Activated CD4-positive, alpha-beta T cell treated with anti-CD3 and anti-CD28 coated beads, Interleukin-10, Interleukin-2, amounts not matched to agents 100 ng/mL and 50 ng/mL, durations not matched to agents 16 hours and 8 hours (primary cell): Measurements from ENCODE around the gene PTPRN2.

Experiments used
- DNase-seq: peaks from one replicate; pipeline ENCODE4 v3.0.0-alpha.2; 2020

Gene PTPRN2

DNA sequence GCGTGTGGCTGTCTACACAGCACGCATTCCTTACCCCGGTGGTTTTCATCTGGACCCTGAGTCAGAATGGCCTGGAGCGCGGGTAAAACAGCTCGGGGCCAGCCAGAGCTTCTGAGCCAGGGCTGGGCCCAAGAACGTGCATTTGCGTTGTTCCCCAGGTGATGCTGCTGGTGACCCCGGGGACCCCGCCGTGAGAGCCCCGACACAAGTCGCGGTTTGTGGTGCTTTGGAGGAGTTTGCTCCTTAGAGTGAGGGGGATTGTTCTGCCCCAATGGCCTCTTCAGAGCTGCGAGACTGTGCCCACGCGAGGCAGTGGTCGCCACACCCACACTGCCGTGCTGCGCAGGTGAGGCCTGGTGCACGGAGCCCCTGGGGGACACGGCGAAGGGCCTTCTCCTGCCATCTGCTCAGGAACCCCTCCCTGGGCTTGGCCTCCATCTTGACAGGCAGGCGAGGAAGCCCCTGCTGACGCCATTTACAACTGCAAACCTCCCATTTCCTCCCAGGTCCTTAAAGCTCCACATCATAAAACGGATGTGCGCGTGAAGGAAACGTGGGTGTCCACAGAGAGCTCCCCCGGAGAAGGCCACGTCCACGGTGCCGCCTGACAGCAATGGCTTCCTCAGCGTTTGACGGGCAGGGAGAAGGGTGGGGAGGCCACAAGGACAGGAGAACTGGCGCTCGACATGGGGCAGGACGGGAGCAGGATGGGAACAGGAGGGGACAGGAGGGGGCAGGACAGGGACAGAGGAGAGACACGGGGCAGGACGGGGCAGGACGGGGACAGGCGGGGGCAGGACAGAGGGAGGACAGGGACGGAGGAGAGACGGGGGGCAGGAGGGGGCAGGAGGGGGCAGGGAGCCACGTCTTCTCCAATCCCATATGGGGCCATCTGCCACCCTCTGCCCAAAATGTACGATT, 773.6 kb downstream of the PTPRN2 start:
- DNase-seq: no peak

DNA sequence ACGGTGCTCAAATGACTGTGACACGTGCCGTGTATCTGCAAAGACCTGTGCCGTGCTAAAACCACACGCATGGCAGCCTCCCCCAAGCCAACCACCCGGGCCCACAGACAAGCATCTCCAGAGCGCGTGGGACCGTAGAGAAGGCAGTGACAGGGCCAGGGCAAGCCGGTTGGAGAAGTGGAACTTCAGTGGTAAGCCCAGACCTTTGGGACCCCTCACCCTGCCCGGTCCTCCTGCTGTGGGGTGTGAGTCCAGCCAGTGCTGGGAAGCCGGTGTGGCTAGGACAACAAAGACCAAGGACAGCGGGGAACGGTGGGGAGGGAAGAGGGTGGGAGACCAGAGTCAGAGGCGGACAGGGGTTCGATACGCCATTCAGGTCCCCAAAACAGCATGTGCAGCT, 774.6 kb downstream of the PTPRN2 start:
- no peak for DNase-seq

DNA sequence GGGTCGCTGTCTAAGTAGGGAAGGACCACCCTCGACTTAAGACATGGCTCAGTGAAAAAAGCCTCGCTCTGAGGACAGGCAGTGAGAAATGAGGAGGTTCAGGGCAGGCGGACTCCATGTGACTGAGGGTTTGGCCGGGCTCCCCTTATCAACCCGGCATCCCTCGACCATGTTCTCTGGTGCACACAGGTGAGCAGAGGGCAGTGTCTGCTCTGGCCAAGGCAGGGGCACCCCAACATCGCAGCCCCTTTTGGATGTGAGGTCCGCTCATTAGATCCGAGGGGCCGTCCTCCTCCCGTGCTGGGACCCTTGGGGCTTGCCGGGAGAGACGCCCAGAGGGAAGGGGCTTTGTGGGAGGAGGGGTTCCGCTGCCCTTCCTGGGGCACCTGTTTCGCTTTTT, 775.7 kb downstream of the PTPRN2 start:
- DNase-seq: no peak

DNA sequence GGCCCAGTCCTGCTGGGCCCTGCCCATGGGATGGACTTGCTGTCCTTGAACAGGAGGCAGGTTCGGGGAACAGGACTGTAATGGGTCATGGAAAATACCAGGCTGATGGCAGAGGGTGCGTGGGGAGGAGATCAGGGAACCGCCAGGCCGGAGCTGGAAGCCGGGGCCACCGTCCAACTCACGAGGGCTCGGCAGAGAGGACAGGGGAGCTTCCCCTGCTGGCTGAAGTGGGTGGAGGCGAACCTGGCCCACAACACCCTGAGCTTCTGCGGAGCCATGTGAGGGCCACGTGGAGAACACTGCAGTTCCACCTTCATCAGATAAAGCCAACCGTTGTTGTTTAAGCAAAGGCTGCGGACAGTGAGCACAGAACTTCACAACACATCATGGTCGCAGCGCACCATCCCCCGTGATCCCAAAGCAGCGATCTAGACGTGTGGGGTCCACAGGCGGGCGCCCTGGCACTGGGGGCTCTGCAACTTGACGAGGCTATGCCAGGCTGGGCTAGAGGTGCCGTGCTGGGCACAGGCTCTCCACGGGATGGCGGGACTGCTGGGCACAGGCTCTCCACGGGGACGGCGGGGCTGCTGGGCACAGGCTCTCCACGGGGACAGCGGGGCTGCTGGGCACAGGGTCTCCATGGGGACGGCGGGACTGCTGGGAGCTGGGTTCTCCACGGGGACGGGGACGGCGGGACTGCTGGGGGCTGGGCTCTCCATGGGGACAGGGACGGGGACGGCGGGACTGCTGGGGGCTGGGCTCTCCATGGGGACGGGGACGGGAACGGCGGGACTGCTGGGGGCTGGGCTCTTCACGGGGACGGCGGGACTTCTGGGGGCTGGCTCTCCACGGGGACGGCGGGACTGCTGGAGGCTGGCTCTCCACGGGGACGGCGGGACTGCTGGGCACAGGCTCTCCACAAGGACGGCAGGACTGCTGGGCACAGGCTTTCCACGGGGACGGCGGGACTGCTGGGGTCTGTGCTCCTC, 777.5 kb downstream of the PTPRN2 start:
- DNase-seq: no peak

DNA sequence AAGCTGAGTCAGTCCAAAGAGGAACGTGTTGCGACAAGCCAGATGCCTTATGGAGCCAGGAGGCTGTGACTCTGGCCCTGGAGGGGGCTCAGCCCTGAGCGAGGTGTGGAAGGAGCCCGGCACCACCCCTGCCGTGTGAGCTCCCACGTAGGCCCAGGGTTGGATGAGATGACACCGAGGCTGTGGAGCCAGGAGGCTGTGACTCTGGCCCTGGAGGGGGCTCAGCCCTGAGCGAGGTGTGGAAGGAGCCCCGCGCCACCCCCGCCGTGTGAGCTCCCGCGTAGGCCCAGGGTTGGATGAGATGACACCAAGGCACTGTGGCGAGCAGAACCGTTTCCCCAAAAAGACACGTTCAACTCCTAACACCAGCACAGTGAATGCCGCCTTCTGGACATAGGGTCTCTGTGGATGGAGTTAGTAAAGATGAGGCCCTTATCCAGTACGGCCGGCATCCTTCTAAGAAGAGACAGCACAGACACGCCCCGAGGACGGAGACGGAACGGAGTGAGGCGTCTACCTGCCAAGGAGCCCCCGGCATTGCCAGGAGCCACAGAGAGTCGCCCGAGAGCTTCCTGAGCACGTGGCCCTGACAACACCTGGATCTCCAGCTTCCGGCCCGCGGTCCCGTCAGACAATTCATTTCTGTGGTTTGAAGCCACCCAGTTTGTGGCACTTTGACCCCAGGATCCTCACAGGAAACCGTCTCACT, 778.3 kb downstream of the PTPRN2 start:
- no peak for DNase-seq

DNA sequence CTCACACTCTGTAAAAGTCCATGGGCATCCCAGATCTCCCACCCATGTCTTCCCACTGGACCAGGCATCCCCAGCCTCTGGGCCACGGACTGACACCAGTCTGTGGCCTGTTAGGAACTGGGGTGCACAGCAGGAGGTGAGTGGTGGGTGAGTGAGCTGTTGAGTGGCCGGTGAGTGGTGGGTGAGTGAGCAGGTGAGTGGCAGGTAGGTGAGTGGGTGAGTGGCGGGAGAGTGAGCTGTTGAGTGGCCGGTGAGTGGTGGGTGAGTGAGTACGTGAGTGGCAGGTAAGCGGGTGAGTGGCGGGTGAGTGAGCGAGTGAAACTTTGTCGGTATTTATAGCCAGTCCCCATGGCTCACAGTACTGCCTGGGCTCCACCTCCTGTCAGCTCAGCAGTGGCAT, 779.6 kb downstream of the PTPRN2 start:
- DNase-seq: no peak

DNA sequence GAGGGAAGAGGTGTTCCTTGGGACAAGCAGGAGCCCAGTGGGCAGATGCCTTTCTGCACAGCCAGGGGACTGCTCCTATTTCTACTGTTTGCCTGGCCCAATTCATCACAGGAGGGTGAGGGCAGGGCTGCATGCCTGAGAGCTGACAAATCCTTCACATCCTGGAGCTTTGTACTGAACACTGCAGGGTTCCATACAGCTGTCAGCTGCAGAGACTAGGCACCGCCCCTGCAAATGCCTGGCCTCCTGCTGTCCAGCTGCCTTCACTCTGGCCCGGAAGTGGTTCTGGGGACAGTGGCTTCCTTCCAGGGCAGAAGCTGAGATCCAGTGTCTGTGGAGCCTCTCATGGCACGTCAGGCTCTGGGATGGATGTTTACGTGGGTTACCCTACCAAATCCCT, 780.1 kb downstream of the PTPRN2 start:
- no peak for DNase-seq

DNA sequence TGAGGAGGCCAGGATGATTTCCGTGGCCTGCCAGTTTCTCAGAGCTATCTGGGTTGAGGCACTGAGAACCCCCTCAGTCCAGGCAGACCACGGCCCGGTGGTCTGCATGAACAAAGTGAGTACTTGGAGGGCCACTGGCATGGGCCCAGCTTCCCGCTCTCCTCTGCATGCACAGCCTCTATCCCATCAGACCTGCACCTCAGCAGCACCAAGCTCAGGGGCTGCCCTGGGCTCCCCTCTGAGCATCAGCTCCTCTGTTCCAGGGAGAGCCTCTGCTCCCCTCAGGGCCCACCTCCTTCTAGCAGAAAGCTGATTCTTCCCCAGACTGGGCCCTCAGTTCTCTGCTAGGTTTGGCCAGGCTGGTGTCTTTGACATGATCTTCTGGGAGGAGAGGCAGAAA, 780.9 kb downstream of the PTPRN2 start:
- DNase-seq: no peak

DNA sequence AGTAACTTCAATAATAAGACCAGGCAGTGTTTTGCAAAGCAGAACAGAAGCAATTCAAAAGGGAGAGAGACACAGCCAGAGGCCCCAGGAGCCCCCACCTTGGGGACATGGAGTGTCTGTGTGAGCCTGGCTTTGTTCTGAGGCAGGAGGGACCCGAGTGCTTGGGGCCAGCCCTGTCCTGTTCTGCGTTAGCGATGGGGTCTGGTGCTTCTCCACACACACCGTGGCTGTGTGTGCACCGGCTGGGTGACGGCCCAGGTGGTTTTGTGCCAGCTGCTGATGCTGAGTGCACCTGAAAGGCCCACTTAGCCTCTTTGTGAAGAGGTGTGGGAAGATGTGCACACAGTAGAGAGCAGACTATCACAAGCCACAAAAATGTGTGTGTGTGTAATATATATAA, 781.9 kb downstream of the PTPRN2 start:
- no peak for DNase-seq

DNA sequence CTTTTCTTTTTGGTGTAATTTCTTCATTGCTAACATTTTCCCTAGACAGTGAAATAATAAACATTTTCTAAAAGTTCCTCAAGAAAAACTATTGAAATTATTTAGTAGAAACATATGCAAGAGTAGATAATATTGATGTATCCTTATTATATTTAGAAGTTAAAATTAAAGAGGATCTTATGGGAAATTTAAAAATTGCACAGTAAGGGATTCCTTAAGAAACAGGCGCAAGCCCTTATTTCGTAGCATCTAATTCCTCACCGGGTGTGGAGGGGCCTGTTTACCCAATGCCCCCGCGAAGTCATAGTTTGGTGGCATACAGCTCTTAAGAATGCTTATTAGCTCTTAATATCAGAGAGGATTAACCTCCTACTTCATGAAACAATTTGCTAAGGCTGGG, 783.7 kb downstream of the PTPRN2 start:
- no peak for DNase-seq

DNA sequence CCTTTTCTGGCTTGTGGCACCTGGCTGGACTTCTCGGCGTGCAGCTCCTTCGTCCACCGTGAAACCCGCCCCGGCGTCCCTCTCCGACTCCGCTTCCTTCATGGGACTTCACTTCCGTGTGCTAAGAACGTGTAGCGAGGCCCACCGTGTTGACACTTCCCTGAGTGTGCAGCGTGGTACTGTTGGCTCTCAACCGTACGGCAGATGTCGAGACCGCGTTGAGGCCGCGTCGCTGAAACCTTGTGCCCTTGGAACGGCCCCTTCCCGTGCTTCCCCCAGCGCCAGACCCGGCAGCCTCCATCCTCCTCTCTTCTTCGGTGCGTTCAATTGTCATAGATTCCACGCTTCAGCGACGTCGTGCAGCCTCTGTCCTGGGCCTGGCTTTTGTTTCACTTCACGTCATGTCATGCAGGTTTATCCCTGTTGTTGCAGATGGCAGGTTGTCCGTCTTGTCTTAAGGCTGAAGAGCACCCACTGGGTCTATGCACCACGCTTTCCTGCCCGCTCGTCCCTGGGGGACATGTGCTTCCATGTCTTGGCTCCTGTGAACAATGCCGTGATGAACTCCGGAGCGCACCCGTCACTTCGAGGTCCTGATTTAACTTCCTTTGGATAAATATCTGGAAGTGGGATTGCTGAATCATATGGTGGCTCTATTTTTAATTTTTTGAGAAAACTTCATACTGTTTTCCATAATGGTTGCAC, 785.5 kb downstream of the PTPRN2 start:
- no peak for DNase-seq

DNA sequence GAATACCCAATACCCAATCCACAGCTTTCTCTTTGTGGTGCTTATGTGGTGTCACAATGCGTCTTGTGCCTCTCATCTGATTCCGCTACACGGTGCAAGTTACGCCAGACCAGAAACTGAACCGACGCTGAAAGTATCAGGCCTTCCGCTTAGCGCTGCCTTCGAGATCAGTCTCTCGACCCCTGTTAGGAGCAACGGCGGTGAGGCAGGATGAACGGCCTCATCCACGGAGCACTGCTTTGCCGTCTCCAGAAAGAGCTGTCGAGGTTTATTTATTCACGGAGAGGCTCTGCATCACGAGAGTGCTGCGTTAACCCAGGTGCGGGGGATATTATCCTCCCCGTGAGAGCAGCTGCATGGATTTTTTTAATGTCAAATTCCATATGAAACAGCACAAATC, 786.5 kb downstream of the PTPRN2 start:
- DNase-seq: no peak

DNA sequence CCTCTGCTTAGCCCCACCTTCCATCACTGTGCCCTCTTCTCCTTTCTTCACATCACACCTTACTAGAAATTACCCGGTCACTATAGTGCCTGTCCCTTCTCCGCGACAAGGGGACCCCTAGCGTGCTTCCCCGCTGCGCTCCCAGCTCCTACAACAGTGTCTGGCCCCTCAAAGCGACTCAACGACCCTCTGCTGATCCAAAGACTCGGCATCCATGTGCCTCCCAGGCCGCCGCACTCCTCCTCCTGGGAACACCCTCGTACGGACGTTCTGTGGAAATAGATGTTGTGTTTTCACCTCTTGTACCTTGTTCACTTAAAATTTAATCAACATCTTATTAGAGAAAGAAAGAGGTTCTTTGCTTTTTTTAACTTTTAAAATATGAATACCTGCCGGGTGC, 787.3 kb downstream of the PTPRN2 start:
- DNase-seq: no peak

DNA sequence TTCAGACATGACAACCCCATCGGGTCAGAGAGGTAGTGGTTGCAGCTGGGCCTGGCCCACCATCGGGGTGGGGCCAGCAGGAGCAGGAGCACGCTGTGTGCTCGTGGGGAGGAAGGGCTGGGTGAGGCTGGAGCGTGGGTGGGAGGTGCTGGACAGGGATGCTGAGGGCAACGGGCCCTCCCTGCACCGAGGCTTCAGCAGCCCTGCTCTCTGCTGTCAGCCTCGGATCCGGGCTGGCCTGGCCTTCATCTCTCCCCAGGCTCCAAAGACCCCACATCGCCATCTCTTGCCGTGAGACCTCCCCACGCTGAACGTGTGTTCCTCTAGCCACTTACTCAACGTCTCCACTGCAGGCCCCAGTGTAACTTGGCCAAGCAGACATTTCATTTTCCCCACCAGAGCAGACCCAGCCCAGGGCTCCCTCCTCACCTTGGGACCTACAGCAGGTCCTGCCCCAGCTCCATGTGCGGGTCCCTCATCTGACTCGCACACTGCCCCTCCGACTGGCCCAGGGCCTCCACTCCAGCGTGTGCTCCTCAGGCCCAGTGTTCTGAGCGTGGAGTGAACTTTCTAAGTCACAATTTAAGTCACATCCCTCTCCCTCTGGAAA, 788.4 kb downstream of the PTPRN2 start:
- no peak for DNase-seq

DNA sequence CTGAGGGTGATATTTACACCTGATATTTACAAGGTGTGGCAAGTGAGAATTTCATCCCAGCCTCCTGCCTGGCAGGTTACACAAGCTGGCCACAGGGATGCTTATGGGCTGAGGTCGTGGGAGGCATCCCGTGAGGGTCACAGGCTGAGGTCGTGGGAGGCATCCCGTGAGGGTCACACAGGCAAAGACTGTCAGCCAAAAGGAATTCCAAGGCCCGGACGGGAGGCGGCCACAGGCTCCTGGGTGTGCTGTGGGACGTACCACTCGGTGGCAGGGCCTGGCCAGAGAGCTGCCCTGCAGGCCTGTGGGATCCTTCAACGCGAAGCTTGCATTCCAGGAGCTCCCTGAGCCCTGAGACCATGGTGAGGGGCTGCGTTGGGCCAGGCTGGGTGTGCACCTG, 790.3 kb downstream of the PTPRN2 start:
- DNase-seq: no peak

DNA sequence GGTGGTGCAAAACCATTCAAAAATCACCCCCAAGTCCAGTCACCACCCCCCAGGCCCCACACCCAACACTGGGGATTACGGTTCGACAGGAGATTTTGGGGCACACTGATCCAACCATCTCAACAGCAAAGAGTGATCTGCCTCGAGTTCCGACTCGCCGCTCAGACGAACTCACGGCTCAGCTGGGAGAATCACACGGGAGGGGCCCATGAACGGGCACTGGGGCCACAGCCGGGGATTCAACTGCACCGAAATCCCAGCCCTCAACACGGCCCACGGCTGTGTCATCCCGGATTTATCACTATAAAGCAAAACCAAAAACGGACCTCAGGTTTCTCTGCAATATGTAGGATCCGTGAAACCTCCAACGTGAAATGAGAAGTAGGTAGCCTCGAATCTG, 790.8 kb downstream of the PTPRN2 start:
- no peak for DNase-seq

DNA sequence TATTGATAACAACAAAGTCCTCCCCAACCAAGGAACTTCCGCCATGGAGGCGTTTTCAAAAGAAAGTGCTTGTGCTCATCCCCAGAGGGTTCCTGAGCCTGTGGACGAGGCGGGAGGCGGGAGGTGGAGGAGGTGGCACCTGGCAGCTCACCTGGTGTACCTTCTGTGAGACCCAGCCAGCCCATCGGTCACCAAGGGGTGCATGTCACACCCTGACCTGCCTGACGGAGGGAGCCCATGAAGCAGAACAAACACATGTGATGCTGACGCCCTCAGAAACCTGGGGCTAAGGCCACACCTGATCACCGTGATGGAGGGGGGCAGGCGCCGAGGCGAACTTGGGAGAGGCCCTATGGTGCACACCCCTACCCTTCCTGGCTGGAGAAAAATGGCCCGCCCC, 792.0 kb downstream of the PTPRN2 start:
- DNase-seq: no peak

DNA sequence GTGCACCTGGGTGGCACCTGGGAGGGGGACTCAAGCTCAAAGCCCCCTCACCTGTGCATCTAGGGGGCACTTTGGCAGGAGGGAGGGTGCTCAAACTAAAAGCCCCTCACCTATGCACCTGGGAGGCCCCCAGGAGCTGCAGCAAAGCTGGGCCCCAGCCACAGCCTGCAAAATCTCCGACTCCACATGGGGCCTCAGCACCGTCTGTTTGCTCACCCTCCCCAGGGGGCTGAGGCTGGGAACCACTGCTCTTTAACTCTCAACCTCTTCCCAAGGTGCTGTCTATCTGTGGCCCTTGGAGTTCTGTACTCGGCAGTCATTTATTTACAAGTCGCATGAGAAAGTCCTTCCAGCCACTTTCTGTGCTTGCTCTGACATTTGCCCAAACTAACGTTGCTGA, 792.4 kb downstream of the PTPRN2 start:
- no peak for DNase-seq

DNA sequence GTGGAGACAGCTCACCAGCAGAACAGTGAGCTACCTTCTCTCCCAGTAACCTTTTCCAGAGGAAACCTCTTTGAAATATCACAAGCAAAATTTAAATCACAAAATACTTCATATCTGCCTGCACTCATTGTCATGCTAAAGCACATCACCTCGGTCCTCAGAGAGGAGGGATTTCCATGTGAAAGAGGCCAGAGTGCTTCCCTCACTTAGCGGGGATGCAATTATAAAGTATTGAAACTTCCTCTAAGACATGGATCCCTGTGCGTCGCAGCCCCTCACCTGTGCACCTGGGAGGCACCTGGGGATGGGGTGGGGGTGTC, 792.9 kb downstream of the PTPRN2 start:
- DNase-seq: no peak

DNA sequence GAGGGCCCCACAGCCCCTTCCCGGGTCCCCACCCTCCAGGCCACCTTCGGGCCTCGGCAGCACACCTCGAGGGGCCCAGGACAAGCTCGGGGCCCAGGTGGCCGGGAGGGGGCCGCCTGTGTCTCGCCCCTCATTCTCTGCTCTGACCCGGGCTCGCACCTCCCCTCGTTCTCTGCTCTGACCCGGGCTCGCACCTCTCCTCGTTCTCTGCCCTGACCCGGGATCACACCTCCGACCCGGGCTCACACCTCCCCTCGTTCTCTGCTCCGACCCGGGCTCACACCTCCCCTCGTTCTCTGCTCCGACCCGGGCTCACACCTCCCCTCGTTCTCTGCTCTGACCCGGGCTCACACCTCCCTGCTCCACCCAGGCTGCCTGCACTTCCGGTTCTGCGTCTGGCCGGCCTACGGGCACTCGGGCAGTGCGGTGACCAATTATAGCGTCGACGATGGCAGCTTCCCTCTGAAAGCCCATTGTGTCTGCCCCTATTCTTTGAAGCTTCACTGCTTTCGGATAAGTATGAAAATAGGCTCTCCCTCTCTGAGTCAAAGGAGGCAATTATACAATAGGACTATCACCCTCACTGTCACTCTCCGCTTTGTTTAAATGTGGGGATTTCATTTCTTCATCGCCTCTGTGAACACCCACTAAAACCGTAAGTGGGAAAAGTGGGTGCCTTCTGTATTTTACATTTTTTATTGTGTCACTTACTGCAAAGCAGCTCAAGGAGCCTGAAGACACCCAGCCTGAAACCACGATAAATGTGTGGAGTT, 793.5 kb downstream of the PTPRN2 start:
- no peak for DNase-seq

DNA sequence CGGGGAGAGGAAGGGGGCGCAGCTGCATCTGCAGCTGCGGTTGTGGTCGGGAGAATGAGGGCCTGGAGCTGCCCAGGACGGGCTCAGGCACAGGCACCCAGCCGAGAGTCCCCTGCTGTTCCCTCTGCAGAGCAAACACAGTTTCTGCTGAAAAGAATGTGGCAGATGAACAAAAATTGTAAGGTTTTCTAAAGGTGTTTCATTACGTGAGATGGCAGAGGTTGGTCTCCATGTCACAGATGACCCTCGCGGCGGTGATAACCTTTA, 794.6 kb downstream of the PTPRN2 start:
- no peak for DNase-seq
